HL-60 (cell line): ENCODE data around the gene SH2D3C.

Experiments
- DNase-seq, 2 experiments: peaks; one replicate each; pipeline ENCODE4 v3.0.0-alpha.2; 2010 to 2020; ENCODE audit warnings: low read depth in 1 of 2, low spot score in 1 of 2
- H3K27ac ChIP-seq: fragments of 250-450 bp; sonication (Bioruptor Pico); replicated peaks from 2 replicates; pipeline ENCODE4 v1.5.1; 2020; ENCODE audit warnings: mild to moderate bottlenecking, moderate library complexity
- H3K27me3 ChIP-seq: fragments of 250-450 bp; sonication (Bioruptor Pico); 2 replicates; pipeline ENCODE4 v1.5.1; 2021; ENCODE audit warnings: mild to moderate bottlenecking, moderate library complexity; ENCODE audit not compliant: insufficient read depth, poor library complexity, severe bottlenecking
- H3K4me3 ChIP-seq: replicated peaks from 2 replicates; pipeline ENCODE4 v1.5.1; 2011; ENCODE audit warnings: mild to moderate bottlenecking, control low read depth, low read length; ENCODE audit not compliant: insufficient read depth
- CTCF ChIP-seq: IDR thresholded peaks from one replicate; pipeline ENCODE4 v1.5.1; 2011; ENCODE audit warnings: low read length, control low read depth, inconsistent platforms; ENCODE audit not compliant: insufficient read depth
- GABPA ChIP-seq: IDR thresholded peaks from 2 replicates; pipeline ENCODE4 v1.6.1; 2012; ENCODE audit warnings: low read depth
- POLR2AphosphoS5 ChIP-seq: IDR thresholded peaks from 2 replicates; pipeline ENCODE4 v1.6.1; 2012; ENCODE audit warnings: low read depth
- SPI1 ChIP-seq: IDR thresholded peaks from 2 replicates; pipeline ENCODE4 v1.6.1; 2012; ENCODE audit warnings: low read depth, mild to moderate bottlenecking, borderline replicate concordance
- TF ChIP-seq, protein P1 (sequence below): IDR thresholded peaks from 2 replicates; pipeline ENCODE4 v1.6.1; 2012; ENCODE audit warnings: low read depth; ENCODE audit not compliant: insufficient replicate concordance

The SH2D3C gene

DNA sequence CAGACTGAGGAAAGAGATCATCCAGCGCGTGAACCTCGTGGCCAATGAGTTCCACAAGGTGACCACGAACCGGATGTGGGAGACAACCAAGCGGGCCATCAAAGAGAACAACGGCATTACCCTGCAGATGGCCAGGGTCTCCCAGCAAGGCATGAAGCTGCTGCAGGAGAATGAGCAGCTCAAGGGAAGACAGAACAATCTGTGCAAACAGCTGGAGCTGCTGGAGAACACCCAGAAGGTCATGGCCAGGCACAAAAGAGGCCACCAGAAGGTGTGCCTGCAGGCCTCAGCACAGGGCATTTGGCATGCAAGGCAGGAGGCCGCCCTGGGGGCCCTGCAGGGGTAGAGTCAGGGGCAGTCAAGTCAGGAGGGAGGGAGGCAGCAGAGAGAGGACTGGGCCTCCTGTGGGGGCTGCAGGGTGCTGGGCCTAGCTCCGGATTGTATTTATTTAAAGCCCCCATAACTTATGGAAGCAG lies 67.2 kb downstream of the SH2D3C start:
- peak; percentile 81 for TF ChIP-seq POLR2AphosphoS5
- no peak for TF ChIP-seq SPI1
- TF ChIP-seq, protein P1, sequence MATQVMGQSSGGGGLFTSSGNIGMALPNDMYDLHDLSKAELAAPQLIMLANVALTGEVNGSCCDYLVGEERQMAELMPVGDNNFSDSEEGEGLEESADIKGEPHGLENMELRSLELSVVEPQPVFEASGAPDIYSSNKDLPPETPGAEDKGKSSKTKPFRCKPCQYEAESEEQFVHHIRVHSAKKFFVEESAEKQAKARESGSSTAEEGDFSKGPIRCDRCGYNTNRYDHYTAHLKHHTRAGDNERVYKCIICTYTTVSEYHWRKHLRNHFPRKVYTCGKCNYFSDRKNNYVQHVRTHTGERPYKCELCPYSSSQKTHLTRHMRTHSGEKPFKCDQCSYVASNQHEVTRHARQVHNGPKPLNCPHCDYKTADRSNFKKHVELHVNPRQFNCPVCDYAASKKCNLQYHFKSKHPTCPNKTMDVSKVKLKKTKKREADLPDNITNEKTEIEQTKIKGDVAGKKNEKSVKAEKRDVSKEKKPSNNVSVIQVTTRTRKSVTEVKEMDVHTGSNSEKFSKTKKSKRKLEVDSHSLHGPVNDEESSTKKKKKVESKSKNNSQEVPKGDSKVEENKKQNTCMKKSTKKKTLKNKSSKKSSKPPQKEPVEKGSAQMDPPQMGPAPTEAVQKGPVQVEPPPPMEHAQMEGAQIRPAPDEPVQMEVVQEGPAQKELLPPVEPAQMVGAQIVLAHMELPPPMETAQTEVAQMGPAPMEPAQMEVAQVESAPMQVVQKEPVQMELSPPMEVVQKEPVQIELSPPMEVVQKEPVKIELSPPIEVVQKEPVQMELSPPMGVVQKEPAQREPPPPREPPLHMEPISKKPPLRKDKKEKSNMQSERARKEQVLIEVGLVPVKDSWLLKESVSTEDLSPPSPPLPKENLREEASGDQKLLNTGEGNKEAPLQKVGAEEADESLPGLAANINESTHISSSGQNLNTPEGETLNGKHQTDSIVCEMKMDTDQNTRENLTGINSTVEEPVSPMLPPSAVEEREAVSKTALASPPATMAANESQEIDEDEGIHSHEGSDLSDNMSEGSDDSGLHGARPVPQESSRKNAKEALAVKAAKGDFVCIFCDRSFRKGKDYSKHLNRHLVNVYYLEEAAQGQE, result no peak
- no peak for TF ChIP-seq GABPA
- no peak for TF ChIP-seq CTCF
- Histone ChIP-seq H3K27ac (no peak overlapping the region), H3K27me3 (no peaks in the 10 kb centered on the region), H3K4me3 (no peak overlapping the region)
- DNase-seq, result peak; percentile 75 to 84

- TF ChIP-seq CTCF, result no peak
- TF ChIP-seq, protein P1, result no peak
- no peak for TF ChIP-seq POLR2AphosphoS5
- TF ChIP-seq SPI1, result no peak
- TF ChIP-seq GABPA, result no peak
- no peak overlapping the region for H3K4me3 ChIP-seq
- no peak for DNase-seq
- no peaks in the 10 kb centered on the region for H3K27me3 ChIP-seq
- no peak overlapping the region for H3K27ac ChIP-seq
Observed at GRCh38 chr9:127710204-127710783, 68.2 kb downstream of the SH2D3C start.

DNA sequence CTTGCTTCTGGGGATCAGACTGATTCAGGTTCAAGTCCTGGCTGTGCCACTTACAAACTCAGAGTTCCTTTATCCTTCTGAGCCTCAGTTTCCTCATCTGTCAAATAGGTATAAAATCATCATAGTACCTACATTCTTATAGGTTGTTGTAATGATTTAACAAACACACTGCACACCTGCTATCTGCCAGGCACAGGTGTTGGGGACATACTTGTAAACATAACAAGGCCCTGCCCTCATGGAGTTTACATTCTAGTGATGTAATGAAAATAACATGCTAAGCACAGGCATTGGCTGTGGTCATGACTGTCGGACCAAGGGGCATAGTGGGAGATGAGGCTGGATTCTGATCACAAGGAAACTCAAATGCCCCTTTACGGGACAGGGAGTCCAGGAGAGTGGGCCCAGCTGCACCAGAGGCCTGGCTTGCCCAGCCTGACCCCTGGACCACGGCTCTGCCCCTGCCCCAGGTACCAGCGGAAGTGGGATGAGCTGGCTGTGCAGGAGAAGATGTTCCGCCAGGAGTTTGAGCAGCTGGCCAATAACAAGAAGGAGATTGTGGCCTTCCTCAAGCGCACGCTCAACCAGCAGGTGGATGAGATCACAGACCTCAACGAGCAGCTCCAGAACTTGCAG lies 69.4 kb downstream of the SH2D3C start:
- TF ChIP-seq POLR2AphosphoS5 (no peak), CTCF (no peak), SPI1 (no peak), GABPA (no peak)
- TF ChIP-seq, protein P1, result no peak
- DNase-seq, result no peak
- Histone ChIP-seq H3K27me3 (no peaks in the 10 kb centered on the region), H3K27ac (no peak overlapping the region), H3K4me3 (no peak overlapping the region)
